H1 (cell line): ENCODE results near the gene MS4A18. TPM values are rescaled to one million over a fixed set of nuclear protein-coding genes. Genes with fewer than 3 reads are reported as not detected.

Experiments used
- CTCF ChIA-PET: fragments of 300-600 bp; sonication (Branson Sonifier 250); formaldehyde crosslinking; loops from one replicate; lab custom pipeline; 2021; ENCODE audit not compliant: partially characterized antibody; lab: Charles Lee
- POLR2A ChIA-PET: fragments of 300-600 bp; sonication (Branson Sonifier 250); formaldehyde crosslinking; loops from one replicate; lab custom pipeline; 2021; ENCODE audit warnings: inconsistent platforms; ENCODE audit not compliant: partially characterized antibody; lab: Charles Lee
- DNase-seq, 2 experiments: peaks; one replicate each; pipeline versions ENCODE4 v3.0.0 to v3.0.0-alpha.2; 2010 to 2022; ENCODE audit warnings: low spot score in 2 of 2, low read depth in 1 of 2, mixed read lengths in 1 of 2
- FAIRE-seq: peaks from 2 replicates; lab custom pipeline; 2011; peaks lifted over from hg19 to GRCh38; lab: Jason Lieb, UNC
- H2AFZ ChIP-seq: 2 replicates; pipeline ENCODE4 v1.8.1; 2012; ENCODE audit warnings: low read length, inconsistent platforms
- H2AK5ac ChIP-seq: 2 replicates; pipeline ENCODE4 v1.6.1; 2013; ENCODE audit warnings: low read depth, low read length
- H2BK120ac ChIP-seq: replicated peaks from 2 replicates; pipeline ENCODE3; 2013; ENCODE audit warnings: low read depth, low read length, inconsistent platforms
- H2BK12ac ChIP-seq: 2 replicates; pipeline ENCODE4 v1.6.1; 2013; ENCODE audit warnings: low read depth, low read length
- H2BK15ac ChIP-seq: 2 replicates; pipeline ENCODE4 v1.6.1; 2013; ENCODE audit warnings: low read length
- H2BK20ac ChIP-seq: 2 replicates; pipeline ENCODE4 v1.6.1; 2013; ENCODE audit warnings: low read length
- H2BK5ac ChIP-seq: 2 replicates; pipeline ENCODE4 v1.6.1; 2013; ENCODE audit warnings: low read depth, low read length
- H3K14ac ChIP-seq: 2 replicates; pipeline ENCODE4 v1.6.1; 2013; ENCODE audit warnings: inconsistent platforms; ENCODE audit not compliant: insufficient read length
- H3K18ac ChIP-seq: 2 replicates; pipeline ENCODE4 v1.6.1; 2013; ENCODE audit warnings: low read length; ENCODE audit errors: extremely low read depth
- H3K23ac ChIP-seq: 2 replicates; pipeline ENCODE4 v1.6.1; 2013; ENCODE audit warnings: inconsistent platforms; ENCODE audit not compliant: insufficient read length
- H3K23me2 ChIP-seq: 2 replicates; pipeline ENCODE4 v1.6.1; 2013; ENCODE audit warnings: low read depth, low read length
- H3K27ac ChIP-seq: 2 replicates; pipeline ENCODE4 v1.6.1; 2011; ENCODE audit warnings: low read depth, low read length, inconsistent platforms
- H3K27me3 ChIP-seq, 4 experiments: replicated peaks in 1 of 4; 1 replicate in 1 of 4; 2 replicates in 3 of 4; pipeline versions ENCODE4 v1.6.1 to v1.8.1; 2011 to 2013; ENCODE audit warnings: low read length in 3 of 4, mild to moderate bottlenecking in 3 of 4, inconsistent platforms in 2 of 4, mixed read lengths in 2 of 4, moderate library complexity in 1 of 4; ENCODE audit not compliant: control insufficient read depth in 3 of 4, insufficient read depth in 3 of 4; ENCODE audit errors: extremely low read depth in 1 of 4
- H3K36me3 ChIP-seq, 4 experiments: 2 replicates each; pipeline versions ENCODE4 v1.6.1 to v1.8.1; 2011 to 2013; ENCODE audit warnings: mild to moderate bottlenecking in 4 of 4, low read length in 3 of 4, moderate library complexity in 2 of 4, control low read depth in 1 of 4, inconsistent platforms in 1 of 4; ENCODE audit not compliant: insufficient read depth in 4 of 4, control insufficient read depth in 2 of 4
- H3K4ac ChIP-seq: replicated peaks from 2 replicates; pipeline ENCODE3; 2013; ENCODE audit warnings: low read length, low read depth, mixed read lengths, inconsistent platforms; ENCODE audit not compliant: insufficient read length
- H3K4me1 ChIP-seq, 4 experiments: replicated peaks in 1 of 4; 1 replicate in 1 of 4; 2 replicates in 3 of 4; pipeline versions ENCODE4 v1.6.1 to v1.8.1; 2011 to 2013; ENCODE audit warnings: low read length in 3 of 4, inconsistent platforms in 2 of 4, mixed read lengths in 1 of 4; ENCODE audit not compliant: insufficient read depth in 4 of 4, control insufficient read depth in 3 of 4
- H3K4me2 ChIP-seq, 2 experiments: 2 replicates each; pipeline versions ENCODE4 v1.6.1 to v1.8.1; 2011 to 2013; ENCODE audit warnings: low read depth in 2 of 2, low read length in 2 of 2, control low read depth in 1 of 2, inconsistent platforms in 1 of 2, mild to moderate bottlenecking in 1 of 2; ENCODE audit not compliant: insufficient read depth in 1 of 2
- H3K4me3 ChIP-seq, 4 experiments: fragments of 200-600, 300-600 bp in 1 of 4; sonication (generic), shearing (Covaris generic), sonication (Bioruptor Twin) in 1 of 4; 2 replicates each; pipeline versions ENCODE4 v1.5.1 to v1.8.1; 2011 to 2016; ENCODE audit warnings: low read length in 4 of 4, low read depth in 3 of 4, control low read depth in 2 of 4, inconsistent platforms in 2 of 4, mild to moderate bottlenecking in 2 of 4, mixed read lengths in 1 of 4, moderate library complexity in 1 of 4; ENCODE audit not compliant: insufficient read depth in 2 of 4; ENCODE audit errors: extremely low read depth in 1 of 4
- H3K56ac ChIP-seq: replicated peaks from 2 replicates; pipeline ENCODE3; 2013; ENCODE audit warnings: low read depth, mild to moderate bottlenecking, mixed read lengths, low read length, inconsistent platforms; ENCODE audit not compliant: insufficient read length
- H3K79me1 ChIP-seq: 2 replicates; pipeline ENCODE4 v1.6.1; 2013; ENCODE audit warnings: low read depth, low read length, control low read depth
- H3K79me2 ChIP-seq, 2 experiments: 2 replicates each; pipeline versions ENCODE4 v1.6.1 to v1.8.1; 2012 to 2013; ENCODE audit warnings: low read length in 2 of 2, mild to moderate bottlenecking in 2 of 2, inconsistent platforms in 1 of 2; ENCODE audit not compliant: insufficient read depth in 2 of 2, control insufficient read depth in 1 of 2
- H3K9ac ChIP-seq, 4 experiments: replicated peaks in 1 of 4; 1 replicate in 1 of 4; 2 replicates in 3 of 4; pipeline versions ENCODE4 v1.6.1 to v1.8.1; 2011 to 2013; ENCODE audit warnings: low read depth in 3 of 4, low read length in 3 of 4, control low read depth in 2 of 4, mild to moderate bottlenecking in 2 of 4, moderate library complexity in 2 of 4, inconsistent platforms in 1 of 4; ENCODE audit errors: extremely low read depth in 1 of 4
- H3K9me3 ChIP-seq, 2 experiments: 2 replicates each; pipeline versions ENCODE4 v1.6.1 to v1.8.1; 2012 to 2013; ENCODE audit warnings: mild to moderate bottlenecking in 2 of 2, moderate library complexity in 2 of 2, control low read depth in 1 of 2, inconsistent platforms in 1 of 2, low read depth in 1 of 2, low read length in 1 of 2, mixed read lengths in 1 of 2; ENCODE audit not compliant: insufficient read depth in 2 of 2
- H4K20me1 ChIP-seq, 2 experiments: replicated peaks in 1 of 2; 2 replicates each; pipeline versions ENCODE3 to v1.8.1; 2011 to 2013; ENCODE audit warnings: inconsistent platforms in 2 of 2, low read length in 2 of 2, mild to moderate bottlenecking in 1 of 2; ENCODE audit not compliant: insufficient read depth in 2 of 2, control insufficient read depth in 1 of 2
- H4K5ac ChIP-seq: 2 replicates; pipeline ENCODE4 v1.6.1; 2013; ENCODE audit warnings: low read length, low read depth, mixed read lengths, inconsistent platforms; ENCODE audit not compliant: insufficient read length
- H4K8ac ChIP-seq: 2 replicates; pipeline ENCODE4 v1.8.0; 2013; ENCODE audit warnings: mild to moderate bottlenecking, moderate library complexity, low read length, inconsistent platforms; ENCODE audit not compliant: insufficient read depth; ENCODE audit errors: extremely low read depth
- H4K91ac ChIP-seq: replicated peaks from 2 replicates; pipeline ENCODE3; 2013; ENCODE audit warnings: low read length, mixed read lengths, inconsistent platforms; ENCODE audit not compliant: insufficient read length
- BCL11A ChIP-seq, 2 experiments: IDR thresholded peaks; one replicate each; pipeline ENCODE4 v1.6.1; 2011; ENCODE audit warnings: low read depth in 2 of 2, low read length in 2 of 2, mild to moderate bottlenecking in 2 of 2
- CBX5 ChIP-seq: fragments of 300-800, 300-1000 bp; sonication (generic); IDR thresholded peaks from 2 replicates; pipeline ENCODE4 v1.7.1; 2016; ENCODE audit warnings: antibody characterized with exemption, low read length, low read depth
- CTBP2 ChIP-seq: IDR thresholded peaks from 2 replicates; pipeline ENCODE4 v1.7.0; 2011; ENCODE audit warnings: borderline replicate concordance, mild to moderate bottlenecking, moderate library complexity, mixed read lengths, low read length; ENCODE audit not compliant: insufficient read depth, insufficient read length
- EGR1 ChIP-seq: IDR thresholded peaks from 2 replicates; pipeline ENCODE4 v1.6.1; 2011; ENCODE audit warnings: low read depth, low read length, borderline replicate concordance
- MAFK ChIP-seq: IDR thresholded peaks from 2 replicates; pipeline ENCODE4 v1.6.1; 2012; ENCODE audit warnings: low read depth, mild to moderate bottlenecking, improper control_type of control experiment, low read length
- POU5F1 ChIP-seq: IDR thresholded peaks from 2 replicates; pipeline ENCODE4 v1.6.1; 2011; ENCODE audit warnings: low read depth, mild to moderate bottlenecking, low read length, moderate library complexity
- SIN3A ChIP-seq, 2 experiments: IDR thresholded peaks in 1 of 2; conservative IDR thresholded peaks in 1 of 2; 2 replicates each; pipeline ENCODE4 v1.6.1; 2011 to 2012; ENCODE audit warnings: low read length in 2 of 2, improper control_type of control experiment in 1 of 2, low read depth in 1 of 2, mild to moderate bottlenecking in 1 of 2
- TAF1 ChIP-seq: IDR thresholded peaks from 2 replicates; pipeline ENCODE4 v1.6.1; 2011; ENCODE audit warnings: mild to moderate bottlenecking, low read depth, low read length
- WGBS, 2 experiments: shearing (Covaris generic) in 1 of 2; methylation state at CpG; one replicate each; pipeline versions ENCODE4 v1.1.6 to v1.1.7; 2013 to 2015; ENCODE audit warnings: low lambda C conversion rate in 2 of 2, mixed read lengths in 2 of 2, inconsistent platforms in 1 of 2, low coverage in 1 of 2, missing lambda C conversion rate in 1 of 2; ENCODE audit not compliant: insufficient replicate concordance in 2 of 2, insufficient coverage in 1 of 2, insufficient read length in 1 of 2; ENCODE audit errors: extremely low coverage in 1 of 2, missing lambda C conversion rate in 1 of 2; 5-methylcytosine and 5-hydroxymethylcytosine counted together
- polyA plus RNA-seq, 7 experiments: library from polyadenylated mRNA; depleted of rRNA in 3 of 7; stranded (reverse) in 5 of 7; unstranded in 2 of 7; fragments of >200 nt in 5 of 7; fragments of 200-250 nt in 2 of 7; gene quantifications; 1 replicate in 5 of 7; 2 replicates in 1 of 7; 4 replicates in 1 of 7; pipeline versions ENCODE4 v1.2.1 to v1.2.3, GENCODE V29; 2011 to 2013; ENCODE audit warnings: missing spikeins in 2 of 7, mixed read lengths in 2 of 7
- total RNA-seq: library from RNA; stranded (reverse); fragmentation: NEBNext Ultra II Directional; extraction: Animal tissue kit (Norgen Biotek cat#: 25700); gene quantifications from 2 replicates; pipeline ENCODE4 v1.2.1, GENCODE V29; 2021
- TF ChIP-seq, protein P1 (sequence below): IDR thresholded peaks from 2 replicates; pipeline ENCODE4 v1.6.1; 2012; ENCODE audit warnings: inconsistent platforms
- TF ChIP-seq, protein P2 (sequence below): IDR thresholded peaks from 2 replicates; pipeline ENCODE4 v1.6.1; 2011; ENCODE audit warnings: low read length, improper control_type of control experiment

Gene MS4A18
- total and polyA plus RNA-seq, 2 of the 8 experiments (the other 6 are each of a cell fraction or from before 2014, with no cell fraction given), result not detected

DNA sequence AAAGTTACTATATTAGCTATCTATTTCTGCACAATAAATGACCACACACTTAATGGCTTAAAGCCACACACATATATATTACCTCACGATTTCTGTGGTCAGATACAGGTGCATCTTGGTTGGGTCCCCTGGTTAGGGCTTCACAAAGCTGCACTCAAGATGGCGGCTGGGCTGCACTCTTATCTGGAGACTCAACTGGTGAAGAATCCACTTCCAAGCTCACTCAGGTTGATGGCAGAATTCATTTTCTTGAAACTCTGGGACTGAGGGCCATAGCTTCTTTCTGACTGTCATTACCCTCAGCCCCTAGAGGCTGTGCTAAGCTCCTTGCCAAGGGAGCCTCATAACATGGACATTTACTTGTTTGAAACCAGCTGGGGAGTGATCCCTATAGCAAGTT is 55.5 kb downstream of the MS4A18 start:
- no peak overlapping the region for H2BK15ac ChIP-seq
- ChIA-PET CTCF (interaction anchor here (0.9 to 11.8 kb wide), 8 partner anchors 11 to 119 kb away, joined by 3 to 145 read pairs (median 4); no protein-coding TSS in a partner anchor), POLR2A (no interaction called here)
- H3K4me2 ChIP-seq, result no peak overlapping the region
- no peak overlapping the region for H4K8ac ChIP-seq
- H3K79me1 ChIP-seq, result no peaks in the 10 kb centered on the region
- H3K4me3 ChIP-seq, result no peak overlapping the region
- 0 out of 4 replicates have a peak, but pooled peaks cover 0 to 3% of the 10 kb centered on the region in 2 experiments for H3K9me3 ChIP-seq
- H3K27me3 ChIP-seq, result no peaks in the 10 kb centered on the region; a peak in 1 of 7 replicates
- no peaks in the 10 kb centered on the region for H3K23me2 ChIP-seq
- no peak overlapping the region for H3K9ac ChIP-seq
- H3K4me1 ChIP-seq, result no peaks in the 10 kb centered on the region; a peak in 1 of 7 replicates
- H3K23ac ChIP-seq, result no peak overlapping the region
- no peak for TF ChIP-seq TAF1
- no peak for TF ChIP-seq MAFK
- no peak for TF ChIP-seq POU5F1
- no peak for TF ChIP-seq EGR1
- TF ChIP-seq, protein P1, sequence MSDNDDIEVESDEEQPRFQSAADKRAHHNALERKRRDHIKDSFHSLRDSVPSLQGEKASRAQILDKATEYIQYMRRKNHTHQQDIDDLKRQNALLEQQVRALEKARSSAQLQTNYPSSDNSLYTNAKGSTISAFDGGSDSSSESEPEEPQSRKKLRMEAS, result no peak
- no peak for TF ChIP-seq BCL11A (IDR thresholded peaks at IDR 0.05; ENCODE audit: low read depth in 2 of 2, low read length in 2 of 2)
- no peak for TF ChIP-seq SIN3A (conservative IDR thresholded peaks at IDR 0.05 in 1 of 2, IDR thresholded peaks at IDR 0.05 in 1 of 2; ENCODE audit: low read depth in 1 of 2, low read length in 2 of 2)
- TF ChIP-seq CBX5, result no peak
- TF ChIP-seq CTBP2, result no peak
- TF ChIP-seq, protein P2, sequence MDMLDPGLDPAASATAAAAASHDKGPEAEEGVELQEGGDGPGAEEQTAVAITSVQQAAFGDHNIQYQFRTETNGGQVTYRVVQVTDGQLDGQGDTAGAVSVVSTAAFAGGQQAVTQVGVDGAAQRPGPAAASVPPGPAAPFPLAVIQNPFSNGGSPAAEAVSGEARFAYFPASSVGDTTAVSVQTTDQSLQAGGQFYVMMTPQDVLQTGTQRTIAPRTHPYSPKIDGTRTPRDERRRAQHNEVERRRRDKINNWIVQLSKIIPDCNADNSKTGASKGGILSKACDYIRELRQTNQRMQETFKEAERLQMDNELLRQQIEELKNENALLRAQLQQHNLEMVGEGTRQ, result no peak
- H2AFZ ChIP-seq, result no peak overlapping the region
- no peaks in the 10 kb centered on the region for H3K79me2 ChIP-seq
- no peaks in the 10 kb centered on the region for H4K20me1 ChIP-seq
- DNase-seq (no peak), FAIRE-seq (no peak)
- H2BK120ac ChIP-seq, result no peak overlapping the region
- H3K14ac ChIP-seq, result no peak overlapping the region
- 77% methylated on average over 2 of the region's 2 CpGs; no CpG with 5 or more reads in 1 of the 2 experiments for WGBS, 2 experiments
- H2BK5ac ChIP-seq, result no peak overlapping the region
- H4K5ac ChIP-seq, result no peak overlapping the region
- no peak overlapping the region for H2AK5ac ChIP-seq
- no peak overlapping the region for H3K4ac ChIP-seq
- H3K36me3 ChIP-seq, result no peaks in the 10 kb centered on the region
- H3K56ac ChIP-seq, result no peak overlapping the region
- H3K18ac ChIP-seq, result no peak overlapping the region
- no peak overlapping the region for H4K91ac ChIP-seq
- H2BK20ac ChIP-seq, result no peak overlapping the region
- H2BK12ac ChIP-seq, result no peak overlapping the region
- H3K27ac ChIP-seq, result no peak overlapping the region
